GM23338 (cell line): ENCODE measurements around the gene VAPA. TPM values are rescaled to one million over a fixed set of nuclear protein-coding genes. Genes with fewer than 3 reads are reported as not detected.

Experiments used
- ATAC-seq: fragments of 200-7000 bp; cut with Tn5 transposase; 3 replicates; pipeline ENCODE4 v1.9.1; 2020
- DNase-seq: peaks from one replicate; pipeline ENCODE4 v3.0.0-alpha.2; 2015; ENCODE audit warnings: low spot score
- H2AFZ ChIP-seq: fragments of 200-600 bp; sonication (generic); 2 replicates; pipeline ENCODE4 v1.8.0; 2016; ENCODE audit warnings: antibody characterized with exemption, mild to moderate bottlenecking, moderate library complexity
- H3F3A ChIP-seq: fragments of 200-600 bp; sonication (generic); replicated peaks from 2 replicates; pipeline ENCODE4 v1.8.0; 2017; ENCODE audit warnings: antibody characterized with exemption, mixed run types, low read depth
- H3K27ac ChIP-seq: fragments of 200-600 bp; sonication (generic); 2 replicates; pipeline ENCODE4 v1.6.1; 2016; ENCODE audit warnings: low read depth
- H3K27me3 ChIP-seq: fragments of 200-600 bp; sonication (generic); 2 replicates; pipeline ENCODE4 v1.8.0; 2016; ENCODE audit warnings: mild to moderate bottlenecking, mixed run types, moderate library complexity; ENCODE audit not compliant: insufficient read depth
- H3K36me3 ChIP-seq: fragments of 200-600 bp; sonication (generic); 2 replicates; pipeline ENCODE4 v1.8.0; 2016; ENCODE audit warnings: mild to moderate bottlenecking; ENCODE audit not compliant: insufficient read depth
- H3K4me1 ChIP-seq: fragments of 200-600 bp; sonication (generic); 2 replicates; pipeline ENCODE4 v1.8.0; 2016; ENCODE audit warnings: mild to moderate bottlenecking, moderate library complexity; ENCODE audit not compliant: insufficient read depth
- H3K4me2 ChIP-seq: fragments of 200-600 bp; sonication (generic); 2 replicates; pipeline ENCODE4 v1.7.1; 2017; ENCODE audit warnings: mixed run types
- H3K4me3 ChIP-seq: fragments of 200-600 bp; sonication (generic); 2 replicates; pipeline ENCODE4 v1.6.1; 2016; ENCODE audit warnings: mixed run types
- H3K79me2 ChIP-seq: fragments of 200-600 bp; sonication (generic); replicated peaks from 2 replicates; pipeline ENCODE4 v1.8.0; 2017; ENCODE audit warnings: mild to moderate bottlenecking; ENCODE audit not compliant: insufficient read depth
- H3K9me2 ChIP-seq: fragments of 200-600 bp; sonication (generic); 2 replicates; pipeline ENCODE4 v1.8.0; 2017; ENCODE audit not compliant: insufficient read depth
- H4K20me1 ChIP-seq: fragments of 200-600 bp; sonication (generic); replicated peaks from 2 replicates; pipeline ENCODE4 v1.8.0; 2017; ENCODE audit warnings: mild to moderate bottlenecking; ENCODE audit not compliant: insufficient read depth
- H3K27ac Mint-ChIP-seq: 2 replicates; pipeline ENCODE4 v1.8.0; 2020; ENCODE audit warnings: inconsistent platforms, mild to moderate bottlenecking, moderate library complexity, mixed read lengths
- H3K27me3 Mint-ChIP-seq: 3 replicates; pipeline ENCODE4 v1.8.0; 2022; ENCODE audit warnings: low read depth, mild to moderate bottlenecking, moderate library complexity, mixed read lengths, inconsistent platforms; ENCODE audit not compliant: insufficient read depth, poor library complexity
- H3K36me3 Mint-ChIP-seq: 3 replicates; pipeline ENCODE4 v1.8.0; 2021; ENCODE audit warnings: low read depth, mild to moderate bottlenecking, inconsistent platforms, moderate library complexity, mixed read lengths
- H3K4me1 Mint-ChIP-seq: 3 replicates; pipeline ENCODE4 v1.8.0; 2020; ENCODE audit warnings: mild to moderate bottlenecking, inconsistent platforms, mixed read lengths
- H3K4me3 Mint-ChIP-seq: 3 replicates; pipeline ENCODE4 v1.8.0; 2021; ENCODE audit warnings: moderate library complexity, mild to moderate bottlenecking, inconsistent platforms, mixed read lengths
- H3K9me3 Mint-ChIP-seq: 3 replicates; pipeline ENCODE4 v1.8.0; 2020; ENCODE audit warnings: moderate library complexity, mild to moderate bottlenecking, inconsistent platforms, mixed read lengths
- CREB1 ChIP-seq: fragments of 250-450 bp; sonication (Bioruptor Pico); IDR thresholded peaks from 2 replicates; pipeline ENCODE4 v1.5.0; 2020; ENCODE audit warnings: low read depth, mild to moderate bottlenecking, moderate library complexity
- EZH2 ChIP-seq: fragments of 200-600 bp; sonication (generic); IDR thresholded peaks from one replicate; pipeline ENCODE4 v1.8.0; 2017; ENCODE audit warnings: antibody characterized with exemption, mild to moderate bottlenecking, low read depth; ENCODE audit not compliant: unreplicated experiment
- EZH2phosphoT487 ChIP-seq: fragments of 200-600 bp; sonication (generic); IDR thresholded peaks from one replicate; pipeline ENCODE4 v1.8.1; 2018; ENCODE audit warnings: antibody characterized with exemption; ENCODE audit not compliant: unreplicated experiment
- JUNB ChIP-seq: IDR thresholded peaks from one replicate; pipeline ENCODE4 v1.6.1; 2016; ENCODE audit warnings: antibody characterized with exemption; ENCODE audit not compliant: unreplicated experiment
- NANOG ChIP-seq: IDR thresholded peaks from 2 replicates; pipeline ENCODE4 v1.6.1; 2016; ENCODE audit warnings: antibody characterized with exemption, borderline replicate concordance
- POLR2AphosphoS5 ChIP-seq: IDR thresholded peaks from 2 replicates; pipeline ENCODE4 v1.6.1; 2016; ENCODE audit warnings: antibody characterized with exemption, low read depth
- REST ChIP-seq: IDR thresholded peaks from one replicate; pipeline ENCODE4 v1.6.1; 2018; ENCODE audit warnings: antibody characterized with exemption; ENCODE audit not compliant: unreplicated experiment
- STAT1 ChIP-seq: IDR thresholded peaks from one replicate; pipeline ENCODE4 v1.6.1; 2016; ENCODE audit warnings: antibody characterized with exemption; ENCODE audit not compliant: unreplicated experiment
- ZNF114 ChIP-seq: fragments of 250-450 bp; sonication (Bioruptor Pico); IDR thresholded peaks from 2 replicates; pipeline ENCODE4 v1.5.0; 2020; ENCODE audit warnings: mild to moderate bottlenecking, moderate library complexity
- ZNF331 ChIP-seq: fragments of 250-450 bp; sonication (Bioruptor Pico); IDR thresholded peaks from 2 replicates; pipeline ENCODE4 v1.5.0; 2020; ENCODE audit warnings: low read depth, mild to moderate bottlenecking, moderate library complexity
- ZNF462 ChIP-seq: fragments of 250-450 bp; sonication (Bioruptor Pico); IDR thresholded peaks from 2 replicates; pipeline ENCODE4 v1.5.0; 2020; ENCODE audit warnings: mild to moderate bottlenecking, moderate library complexity
- polyA plus RNA-seq: library from polyadenylated mRNA; unstranded; fragments of >200 nt; fragmentation: Nextera tagmentation; extraction: Ambion mirVana; gene quantifications from 2 replicates; pipeline ENCODE4 v1.2.1, GENCODE V29; 2016
- total RNA-seq: library from RNA; depleted of rRNA; stranded (reverse); fragments of >200 nt; shearing (Covaris generic); gene quantifications from 2 replicates; pipeline ENCODE4 v1.2.3, GENCODE V29; 2014
- TF ChIP-seq, protein P1 (sequence below): IDR thresholded peaks from 2 replicates; pipeline ENCODE4 v1.6.1; 2016; ENCODE audit warnings: antibody characterized with exemption
- TF ChIP-seq, protein P2 (sequence below), 2 experiments: fragments of 200-600 bp in 1 of 2; sonication (generic) in 1 of 2; conservative IDR thresholded peaks; 2 replicates each; pipeline versions ENCODE4 v1.5.1 to v1.6.1; 2016 to 2017; ENCODE audit warnings: antibody characterized with exemption in 2 of 2, low read depth in 2 of 2, mild to moderate bottlenecking in 2 of 2, moderate library complexity in 1 of 2

The VAPA gene
- total and polyA plus RNA-seq, 2 experiments from 2014 or later = 162 to 178 TPM

DNA sequence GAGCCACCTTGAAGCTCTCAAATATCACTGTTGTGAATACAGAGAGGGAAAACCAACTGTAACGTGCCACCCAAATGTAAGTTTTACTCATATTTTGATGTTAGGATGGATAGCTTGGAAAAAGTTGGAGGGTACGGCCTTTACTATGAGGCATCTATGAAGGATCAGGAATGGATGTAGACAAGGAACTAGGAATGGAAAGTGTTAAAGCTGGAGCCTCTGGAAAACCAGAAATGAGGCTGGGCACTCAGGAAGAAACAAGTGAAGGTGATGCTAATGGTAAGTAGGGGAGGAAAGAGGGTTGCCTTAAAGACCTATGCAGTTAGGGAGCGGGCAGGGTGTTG is 27.8 kb upstream of the VAPA start:
- Histone ChIP-seq H4K20me1 (no peaks in the 10 kb centered on the region), H3K79me2 (no peaks in the 10 kb centered on the region), H3F3A (no peaks in the 10 kb centered on the region), H3K4me3 (no peak overlapping the region), H2AFZ (no peak overlapping the region), H3K4me1 (no peaks in the 10 kb centered on the region), H3K9me2 (peaks cover 6% of the 10 kb centered on the region; the same call in 1 of the 2 replicates), H3K36me3 (no peaks in the 10 kb centered on the region), H3K4me2 (no peak overlapping the region), H3K27me3 (no peaks in the 10 kb centered on the region), H3K27ac (no peak overlapping the region)
- no peak overlapping the region for H3K4me3 Mint-ChIP-seq
- TF ChIP-seq, protein P1, sequence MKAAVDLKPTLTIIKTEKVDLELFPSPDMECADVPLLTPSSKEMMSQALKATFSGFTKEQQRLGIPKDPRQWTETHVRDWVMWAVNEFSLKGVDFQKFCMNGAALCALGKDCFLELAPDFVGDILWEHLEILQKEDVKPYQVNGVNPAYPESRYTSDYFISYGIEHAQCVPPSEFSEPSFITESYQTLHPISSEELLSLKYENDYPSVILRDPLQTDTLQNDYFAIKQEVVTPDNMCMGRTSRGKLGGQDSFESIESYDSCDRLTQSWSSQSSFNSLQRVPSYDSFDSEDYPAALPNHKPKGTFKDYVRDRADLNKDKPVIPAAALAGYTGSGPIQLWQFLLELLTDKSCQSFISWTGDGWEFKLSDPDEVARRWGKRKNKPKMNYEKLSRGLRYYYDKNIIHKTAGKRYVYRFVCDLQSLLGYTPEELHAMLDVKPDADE = no peak
- TF ChIP-seq CREB1 (CRISPR knock-in tag) = no peak
- TF ChIP-seq NANOG = no peak
- no peak for TF ChIP-seq STAT1
- TF ChIP-seq POLR2AphosphoS5 = no peak
- TF ChIP-seq EZH2phosphoT487 = no peak
- TF ChIP-seq REST = no peak
- no peak for TF ChIP-seq ZNF462 (CRISPR knock-in tag)
- TF ChIP-seq ZNF114 (CRISPR knock-in tag) = no peak
- TF ChIP-seq ZNF331 (CRISPR knock-in tag) = no peak
- TF ChIP-seq JUNB = no peak
- TF ChIP-seq EZH2 = no peak
- TF ChIP-seq, protein P2, sequence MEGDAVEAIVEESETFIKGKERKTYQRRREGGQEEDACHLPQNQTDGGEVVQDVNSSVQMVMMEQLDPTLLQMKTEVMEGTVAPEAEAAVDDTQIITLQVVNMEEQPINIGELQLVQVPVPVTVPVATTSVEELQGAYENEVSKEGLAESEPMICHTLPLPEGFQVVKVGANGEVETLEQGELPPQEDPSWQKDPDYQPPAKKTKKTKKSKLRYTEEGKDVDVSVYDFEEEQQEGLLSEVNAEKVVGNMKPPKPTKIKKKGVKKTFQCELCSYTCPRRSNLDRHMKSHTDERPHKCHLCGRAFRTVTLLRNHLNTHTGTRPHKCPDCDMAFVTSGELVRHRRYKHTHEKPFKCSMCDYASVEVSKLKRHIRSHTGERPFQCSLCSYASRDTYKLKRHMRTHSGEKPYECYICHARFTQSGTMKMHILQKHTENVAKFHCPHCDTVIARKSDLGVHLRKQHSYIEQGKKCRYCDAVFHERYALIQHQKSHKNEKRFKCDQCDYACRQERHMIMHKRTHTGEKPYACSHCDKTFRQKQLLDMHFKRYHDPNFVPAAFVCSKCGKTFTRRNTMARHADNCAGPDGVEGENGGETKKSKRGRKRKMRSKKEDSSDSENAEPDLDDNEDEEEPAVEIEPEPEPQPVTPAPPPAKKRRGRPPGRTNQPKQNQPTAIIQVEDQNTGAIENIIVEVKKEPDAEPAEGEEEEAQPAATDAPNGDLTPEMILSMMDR (conservative IDR thresholded peaks at IDR 0.05; ENCODE audit: low read depth in 2 of 2) = no peak
- no peaks in the 10 kb centered on the region for H3K36me3 Mint-ChIP-seq
- H3K4me1 Mint-ChIP-seq = no peaks in the 10 kb centered on the region
- no peaks in the 10 kb centered on the region; the same call in 1 of the 3 replicates for H3K9me3 Mint-ChIP-seq
- H3K27ac Mint-ChIP-seq = no peak overlapping the region
- ATAC-seq = no peak
- H3K27me3 Mint-ChIP-seq = no peaks in the 10 kb centered on the region
- no peak for DNase-seq
